HTR-8/SVneo (cell line): ENCODE measurements around the gene CD22.
"Not testable (repeated sequence)": the region's sequence is repeated elsewhere in the genome, so short reads cannot be mapped to it uniquely, and the experiment has no call there.

Experiments
- DNase-seq: peaks from one replicate; pipeline ENCODE4 v3.0.0; 2011; ENCODE audit warnings: low spot score, mixed read lengths; ENCODE audit not compliant: insufficient read length
- FAIRE-seq: peaks from 2 replicates; lab custom pipeline; 2011; peaks lifted over from hg19 to GRCh38; lab: Jason Lieb, UNC

Gene CD22

DNA sequence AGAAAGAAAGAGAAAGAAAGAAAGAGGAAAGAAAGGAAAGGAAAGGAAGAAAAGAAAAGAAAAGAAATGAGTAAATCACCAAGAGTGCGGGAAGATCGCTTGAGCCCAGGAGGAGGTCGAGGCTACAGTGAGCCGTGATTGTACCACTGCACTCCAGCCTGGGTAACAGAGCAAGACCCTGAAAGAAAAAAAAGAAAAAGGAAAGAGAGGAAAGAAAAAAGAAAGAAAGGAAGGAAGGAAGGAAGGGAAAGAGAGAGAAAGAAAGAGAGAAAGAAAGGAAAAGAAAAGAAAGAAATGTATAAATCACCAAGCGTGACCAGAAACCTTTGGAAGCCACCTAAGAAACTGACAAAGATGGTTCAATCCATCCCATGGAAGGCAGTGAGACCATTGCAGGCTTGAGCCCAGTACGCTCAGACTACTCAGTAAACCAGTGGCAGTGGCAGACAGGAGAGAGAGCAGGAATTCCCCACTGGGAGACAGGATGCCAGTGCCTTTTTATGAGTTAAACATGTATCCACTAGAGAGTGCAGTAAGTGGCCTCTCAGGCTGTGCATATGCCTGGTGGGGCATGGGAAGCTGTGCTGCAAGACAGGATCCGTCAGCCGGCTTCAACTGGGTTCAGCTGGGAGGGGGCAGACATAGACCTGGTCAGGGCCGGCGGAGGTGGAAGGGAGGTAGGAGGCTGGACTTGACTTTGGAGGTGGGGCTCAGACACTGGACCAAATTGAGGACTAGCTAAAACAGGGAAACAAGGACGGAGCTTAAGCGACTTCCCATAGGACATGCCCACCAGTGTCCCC is 46.7 kb downstream of the CD22 start:
- DNase-seq: no peak
- no peak for FAIRE-seq

- FAIRE-seq: no peak
- no peak for DNase-seq
Observed at GRCh38 chr19:35377656-35378055, 48.7 kb downstream of the CD22 start.

DNA sequence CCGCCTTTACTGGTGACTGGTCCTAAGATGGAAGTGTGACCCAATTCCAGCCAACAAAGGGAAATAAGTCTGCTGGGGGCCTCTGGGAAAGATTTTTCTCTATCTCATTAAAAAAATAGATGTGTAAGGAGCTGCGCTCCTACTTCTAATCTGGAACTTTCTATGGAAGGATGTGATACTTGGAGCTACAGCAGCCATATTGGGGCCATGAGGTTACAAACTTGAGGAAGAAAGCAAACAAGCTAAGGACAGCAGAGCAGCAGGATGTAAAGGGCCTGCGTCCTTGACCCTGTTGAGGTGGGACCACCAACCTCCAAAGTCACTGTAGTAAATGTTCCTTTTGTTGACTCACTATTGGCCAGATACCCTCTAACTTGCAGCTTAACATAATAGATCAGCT is 49.4 kb downstream of the CD22 start:
- DNase-seq (no peak), FAIRE-seq (no peak)

GRCh38 chr19:35379545-35379944 is 50.6 kb downstream of the CD22 start:
- not testable (repeated sequence) for FAIRE-seq, DNase-seq

GRCh38 chr19:35379992-35380391 is 51.0 kb downstream of the CD22 start:
- no peak for DNase-seq
- FAIRE-seq: no peak

GRCh38 chr19:35380450-35381124 is 51.6 kb downstream of the CD22 start:
- no peak for FAIRE-seq
- DNase-seq: no peak

DNA sequence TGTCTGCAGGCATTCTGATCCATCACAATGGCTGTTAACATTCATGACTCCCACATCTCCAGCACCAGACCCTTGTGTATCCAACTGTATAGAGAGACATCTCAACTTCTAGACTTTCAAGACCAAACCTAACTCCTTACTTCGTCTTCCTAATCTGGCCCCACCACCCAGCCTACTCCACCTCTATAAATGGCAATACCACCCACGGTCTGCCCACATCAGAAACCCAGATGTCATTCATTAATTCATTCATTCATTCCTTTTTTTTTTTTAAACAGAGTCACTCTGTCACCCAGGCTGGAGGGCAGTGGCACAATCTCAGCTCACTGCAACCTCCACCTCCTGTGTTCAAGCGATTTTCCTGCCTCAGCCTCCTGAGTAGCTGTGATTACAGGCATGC is 52.3 kb downstream of the CD22 start:
- no peak for DNase-seq
- FAIRE-seq: no peak

DNA sequence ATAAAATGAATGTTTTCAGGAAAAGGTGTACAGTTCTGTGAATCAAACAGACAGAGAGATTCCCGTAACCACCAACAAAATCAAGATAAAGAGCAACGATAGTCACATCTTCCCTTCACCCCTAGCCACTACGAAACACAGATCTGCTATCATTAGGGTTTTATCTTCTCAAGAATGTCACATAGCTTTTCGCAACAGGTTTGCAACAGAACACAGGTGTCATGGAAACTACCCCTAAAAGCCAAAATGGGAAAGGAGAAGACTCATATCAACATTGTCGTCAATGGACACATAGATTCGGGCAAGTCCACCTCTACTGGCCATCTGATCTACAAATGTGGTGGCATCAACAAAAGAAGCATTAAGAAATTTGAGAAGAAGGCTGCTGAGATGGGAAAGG is 52.9 kb downstream of the CD22 start:
- DNase-seq (no peak), FAIRE-seq (no peak)

DNA sequence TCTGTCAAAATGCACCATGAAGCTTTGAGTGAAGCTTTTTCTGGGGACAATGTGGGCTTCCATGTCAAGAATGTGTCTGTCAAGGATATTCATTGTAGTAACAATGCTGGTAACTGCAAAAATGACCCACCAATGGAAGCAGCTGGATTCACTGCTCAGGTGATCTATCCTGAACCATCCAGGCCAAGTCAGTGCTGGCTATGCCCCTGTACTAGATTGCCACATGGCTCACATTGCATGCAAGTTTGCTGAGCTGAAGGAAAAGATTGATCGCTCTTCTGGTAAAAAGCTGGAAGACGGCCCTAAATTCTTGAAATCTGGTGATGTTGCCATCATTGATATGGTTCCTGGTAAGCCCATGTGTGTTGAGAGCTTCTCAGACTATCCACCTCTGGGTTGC is 54.5 kb downstream of the CD22 start:
- FAIRE-seq (no peak), DNase-seq (no peak)

DNA sequence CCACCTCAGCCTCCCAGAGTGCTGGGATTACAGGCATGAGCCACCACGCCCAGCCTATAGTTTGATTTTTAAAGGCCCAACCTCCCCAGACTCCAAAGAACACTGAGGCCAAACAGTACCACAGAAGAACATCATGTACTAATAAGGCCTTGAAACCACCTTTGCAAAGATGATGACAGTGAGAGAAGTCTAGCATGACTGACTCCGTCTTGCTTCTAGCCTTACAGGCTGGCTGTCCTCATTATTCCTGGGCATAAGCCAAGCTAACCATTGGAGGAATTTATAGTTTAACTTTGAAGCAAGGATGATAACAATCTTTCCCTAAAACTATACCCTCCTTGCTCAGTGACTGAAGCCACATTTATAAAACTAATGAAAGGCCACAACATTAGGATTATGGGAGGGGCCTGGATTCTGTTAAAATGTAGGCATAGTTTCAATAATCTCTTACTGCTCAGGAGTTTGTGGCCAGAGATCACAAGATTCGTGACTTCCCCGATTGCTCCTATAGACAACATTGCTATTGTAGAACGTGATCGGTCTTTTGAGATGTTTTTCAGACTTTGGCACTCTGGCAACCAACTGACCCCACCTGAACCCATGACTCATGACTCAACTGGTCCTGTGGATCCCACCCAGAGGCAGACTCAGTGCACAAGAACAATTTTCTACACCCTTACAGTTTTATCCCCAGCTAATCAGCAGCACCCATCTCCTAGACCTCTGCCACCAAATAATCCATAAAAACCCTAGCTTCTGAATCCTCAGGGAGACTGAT is 59.5 kb downstream of the CD22 start:
- FAIRE-seq: no peak

GRCh38 chr19:35389192-35389861 is 60.3 kb downstream of the CD22 start:
- DNase-seq (no peak), FAIRE-seq (no peak)

More for the DNA sequence above, 59.5 kb downstream of the CD22 start:
- DNase-seq: no peak

DNA sequence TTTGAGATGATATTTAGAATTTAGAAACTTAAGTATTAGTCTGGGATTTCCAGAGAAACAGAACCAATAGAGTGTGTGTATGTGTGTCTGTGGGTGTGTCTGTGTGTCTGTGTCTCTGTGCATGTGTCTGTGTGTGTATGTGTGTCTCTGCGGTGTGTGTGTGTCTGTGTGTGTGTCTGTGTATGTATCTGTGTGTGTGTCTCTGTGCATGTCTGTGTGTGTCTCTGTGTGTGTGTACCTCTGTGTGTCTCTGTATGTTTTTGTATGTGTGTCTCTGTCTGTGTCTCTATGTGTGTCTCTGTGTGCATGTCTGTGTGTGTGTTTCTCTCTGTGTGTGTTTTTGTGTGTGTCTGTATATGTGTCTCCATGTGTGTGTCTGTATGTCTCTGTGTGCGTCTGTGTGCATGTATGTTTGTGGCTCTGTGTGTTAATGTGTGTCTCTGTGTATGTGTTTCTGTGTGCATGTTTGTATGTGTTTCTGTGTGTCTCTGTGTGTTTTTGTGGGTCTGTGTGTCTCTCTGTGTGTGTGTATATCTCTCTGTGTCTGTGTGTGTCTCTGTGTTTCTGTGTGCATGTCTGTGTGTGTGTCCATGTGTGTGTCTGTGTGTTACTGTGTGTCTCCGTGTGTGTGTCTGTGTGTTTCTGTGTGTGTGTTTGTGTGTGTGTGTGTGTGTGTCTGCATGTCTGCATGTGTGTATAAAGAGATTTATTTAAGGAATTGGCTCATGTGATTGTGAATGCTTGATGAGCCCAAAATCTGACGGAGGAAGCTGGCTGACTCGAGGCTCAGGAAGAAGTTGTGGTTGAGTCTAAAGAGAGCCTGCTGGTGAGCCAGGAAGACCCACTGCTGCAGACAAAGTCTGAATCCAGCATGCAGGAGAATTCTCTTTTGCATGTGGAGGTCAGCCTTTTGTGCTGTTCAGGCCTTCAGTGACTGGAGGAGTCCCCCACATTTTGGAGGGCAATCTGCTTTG is 64.0 kb downstream of the CD22 start:
- FAIRE-seq (peak; percentile 62), DNase-seq (no peak)

DNA sequence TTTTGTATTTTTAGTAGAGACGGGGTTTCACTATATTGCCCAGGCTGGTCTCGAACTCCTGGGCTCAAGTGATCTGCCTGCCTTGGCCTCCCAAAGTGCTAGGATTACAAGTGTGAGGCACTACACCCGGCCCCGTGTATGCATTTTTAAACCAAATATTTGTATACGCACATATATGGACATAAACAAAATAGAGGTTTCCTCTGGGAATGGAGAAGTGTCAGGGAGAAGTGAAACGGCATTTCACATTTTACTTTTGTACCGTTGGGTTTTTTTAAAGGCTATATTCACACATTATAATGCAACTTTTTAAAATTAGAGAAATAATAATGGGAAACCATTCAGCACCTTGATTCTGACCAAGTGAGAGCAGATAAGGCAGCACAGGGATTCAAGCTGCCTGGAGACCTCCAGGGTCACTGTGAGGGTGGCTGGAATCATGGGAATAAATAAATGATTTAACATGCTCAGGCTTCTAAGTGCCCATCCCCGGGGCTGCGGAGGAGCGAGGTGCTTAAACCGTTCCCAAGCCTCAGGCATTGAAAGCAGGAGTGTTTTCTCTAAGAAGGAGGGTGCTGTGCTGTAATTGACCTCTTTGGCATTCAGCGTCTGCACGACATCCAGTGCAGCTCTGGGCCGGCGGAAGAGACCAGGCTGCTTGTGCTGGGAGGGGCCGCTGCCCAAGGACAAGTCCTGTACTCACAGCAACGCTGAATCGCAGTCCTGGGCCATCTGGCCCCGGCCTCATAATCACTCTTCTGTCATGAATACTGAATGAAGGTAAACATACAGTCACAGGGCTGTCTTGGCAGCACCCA is 66.6 kb downstream of the CD22 start:
- DNase-seq: no peak
- FAIRE-seq: no peak

DNA sequence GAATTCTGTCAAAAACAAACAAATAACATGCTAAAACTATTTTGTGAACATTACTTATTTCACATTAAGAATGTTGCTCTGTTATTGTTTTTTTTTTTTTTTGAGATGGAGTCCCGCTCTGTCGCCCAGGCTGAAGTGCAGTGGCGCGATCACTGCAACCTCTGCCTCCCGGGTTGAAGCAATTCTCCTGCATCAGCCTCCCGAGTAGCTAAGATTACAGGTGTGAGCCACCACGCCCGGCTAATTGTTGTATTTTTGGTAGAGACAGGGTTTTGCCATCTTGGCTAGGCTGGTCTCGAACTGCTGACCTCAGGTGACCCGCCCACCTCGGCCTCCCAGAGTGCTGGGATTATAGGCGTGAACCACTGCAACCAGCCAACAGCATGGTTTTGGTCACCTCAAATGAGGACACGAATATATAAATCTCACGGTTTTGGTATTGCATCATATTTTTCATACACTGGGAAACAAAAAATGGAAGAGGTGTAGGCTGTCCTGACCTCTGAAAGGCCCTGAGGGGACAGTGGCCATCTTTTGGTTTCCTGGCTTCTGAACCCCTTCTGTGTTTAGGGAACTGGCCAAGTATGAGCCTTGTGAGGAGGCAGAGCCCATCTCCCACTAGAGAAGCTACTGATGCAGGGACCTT is 67.4 kb downstream of the CD22 start:
- FAIRE-seq (no peak), DNase-seq (no peak)
